AG08396 (cell line): ENCODE results near the gene ADTRP.

Experiments
- DNase-seq: peaks from one replicate; pipeline ENCODE4 v3.0.0; 2012; ENCODE audit warnings: low spot score, mixed read lengths

Gene ADTRP

GRCh38 chr6:11722805-11723631, 55.6 kb downstream of the ADTRP start:
- no peak for DNase-seq

GRCh38 chr6:11722220-11722619, 56.4 kb downstream of the ADTRP start:
- no peak for DNase-seq

GRCh38 chr6:11718463-11718862, 60.1 kb downstream of the ADTRP start:
- no peak for DNase-seq

GRCh38 chr6:11718031-11718430, 60.6 kb downstream of the ADTRP start:
- no peak for DNase-seq

- DNase-seq, result no peak
These were observed 63.8 kb downstream of the ADTRP start for GRCh38 chr6:11714798-11715285.

GRCh38 chr6:11714116-11714797, 64.3 kb downstream of the ADTRP start:
- DNase-seq, result no peak

- no peak for DNase-seq
These were observed 65.8 kb downstream of the ADTRP start for GRCh38 chr6:11712760-11713159.

- no peak for DNase-seq
These were observed 66.5 kb downstream of the ADTRP start for GRCh38 chr6:11711984-11712711.

- peak; percentile 32 for DNase-seq
These were observed 67.3 kb downstream of the ADTRP start for GRCh38 chr6:11711003-11711983.

GRCh38 chr6:11710311-11710761, 68.3 kb downstream of the ADTRP start:
- DNase-seq, result no peak

GRCh38 chr6:11706171-11706570, 72.4 kb downstream of the ADTRP start:
- no peak for DNase-seq

GRCh38 chr6:11705483-11705882, 73.1 kb downstream of the ADTRP start:
- DNase-seq, result no peak

- no peak for DNase-seq
These were observed 73.5 kb downstream of the ADTRP start for GRCh38 chr6:11705069-11705468.

GRCh38 chr6:11703725-11704124, 74.9 kb downstream of the ADTRP start:
- no peak for DNase-seq

GRCh38 chr6:11702500-11703130, 76.0 kb downstream of the ADTRP start:
- peak; percentile 32 for DNase-seq

GRCh38 chr6:11702089-11702488, 76.5 kb downstream of the ADTRP start:
- DNase-seq, result no peak

- no peak for DNase-seq
These were observed 77.0 kb downstream of the ADTRP start for GRCh38 chr6:11701573-11701972.

GRCh38 chr6:11700118-11700718, 78.4 kb downstream of the ADTRP start:
- DNase-seq, result no peak

- DNase-seq, result no peak
These were observed 79.0 kb downstream of the ADTRP start for GRCh38 chr6:11699576-11699975.
